Osteoblast (primary cell): ENCODE data around the gene RING1. TPM values are rescaled to one million over a fixed set of nuclear protein-coding genes. Genes with fewer than 3 reads are reported as not detected.

ENCODE experiments used
- DNase-seq: peaks from one replicate; pipeline ENCODE4 v3.0.0; 2011; ENCODE audit warnings: low spot score, mixed read lengths; ENCODE audit not compliant: insufficient read length; ENCODE audit errors: missing footprints
- H2AFZ ChIP-seq: 2 replicates; pipeline ENCODE4 v1.6.0; 2011; ENCODE audit warnings: mild to moderate bottlenecking, low read length
- H3K27ac ChIP-seq: 2 replicates; pipeline ENCODE4 v1.5.1; 2011; ENCODE audit warnings: mild to moderate bottlenecking, low read depth, low read length, moderate library complexity
- H3K27me3 ChIP-seq: 2 replicates; pipeline ENCODE4 v1.6.0; 2012; ENCODE audit warnings: mild to moderate bottlenecking, control low read depth, inconsistent platforms, low read length, moderate library complexity; ENCODE audit not compliant: insufficient read depth
- H3K36me3 ChIP-seq: 2 replicates; pipeline ENCODE4 v1.5.1; 2011; ENCODE audit warnings: mild to moderate bottlenecking, low read length, control low read depth, moderate library complexity; ENCODE audit not compliant: insufficient read depth
- H3K4me1 ChIP-seq: 2 replicates; pipeline ENCODE4 v1.5.1; 2011; ENCODE audit warnings: mild to moderate bottlenecking, low read length, control low read depth, moderate library complexity; ENCODE audit not compliant: insufficient read depth
- H3K4me2 ChIP-seq: 2 replicates; pipeline ENCODE4 v1.6.0; 2011; ENCODE audit warnings: mild to moderate bottlenecking, low read length; ENCODE audit not compliant: insufficient read depth
- H3K4me3 ChIP-seq: fragments of 200-600 bp; sonication (generic); 3 replicates; pipeline ENCODE4 v1.5.1; 2012; ENCODE audit warnings: mild to moderate bottlenecking, low read length, inconsistent platforms; ENCODE audit not compliant: insufficient read depth
- H3K79me2 ChIP-seq: 2 replicates; pipeline ENCODE4 v1.6.0; 2012; ENCODE audit warnings: mild to moderate bottlenecking, low read length, control low read depth, inconsistent platforms; ENCODE audit not compliant: insufficient read depth
- H3K9me3 ChIP-seq: 2 replicates; pipeline ENCODE4 v1.5.1; 2011; ENCODE audit warnings: low read depth, low read length, control low read depth
- H4K20me1 ChIP-seq: 2 replicates; pipeline ENCODE4 v1.6.0; 2012; ENCODE audit warnings: mild to moderate bottlenecking, low read length, control low read depth; ENCODE audit not compliant: insufficient read depth
- CTCF ChIP-seq: IDR thresholded peaks from 2 replicates; pipeline ENCODE4 v1.5.1; 2011; ENCODE audit warnings: mild to moderate bottlenecking, low read depth, low read length, moderate library complexity; ENCODE audit errors: extremely low read depth
- total RNA-seq: library from RNA; depleted of rRNA; stranded (reverse); fragments of >200 nt; gene quantifications from 2 replicates; pipeline ENCODE4 v1.2.3, GENCODE V29; 2012

RING1 gene
- total RNA-seq, 1 donor: 34.0 TPM

- no peak for TF ChIP-seq CTCF
- Histone ChIP-seq H3K9me3 (no peaks in the 10 kb centered on the region), H3K27ac (no peak overlapping the region), H4K20me1 (peaks cover 5% of the 10 kb centered on the region), H2AFZ (no peak overlapping the region), H3K4me2 (no peak overlapping the region), H3K4me1 (no peaks in the 10 kb centered on the region), H3K27me3 (peaks cover 36% of the 10 kb centered on the region), H3K79me2 (no peaks in the 10 kb centered on the region), H3K4me3 (no peak overlapping the region), H3K36me3 (peaks cover 2% of the 10 kb centered on the region)
- DNase-seq: no peak
Measured at GRCh38 chr6:33189164-33189563, 19.1 kb upstream of the RING1 start.

- no peak overlapping the region for H3K4me2 ChIP-seq
- no peaks in the 10 kb centered on the region for H3K79me2 ChIP-seq
- peaks cover 7% of the 10 kb centered on the region for H4K20me1 ChIP-seq
- peaks cover 36% of the 10 kb centered on the region for H3K27me3 ChIP-seq
- no peak overlapping the region for H2AFZ ChIP-seq
- H3K36me3 ChIP-seq: peaks cover 9% of the 10 kb centered on the region
- no peak for DNase-seq
- H3K4me1 ChIP-seq: no peaks in the 10 kb centered on the region
- no peak overlapping the region for H3K27ac ChIP-seq
- H3K9me3 ChIP-seq: no peaks in the 10 kb centered on the region
- no peak for TF ChIP-seq CTCF
- no peak overlapping the region for H3K4me3 ChIP-seq
Measured at GRCh38 chr6:33189625-33190448, 18.5 kb upstream of the RING1 start.

DNA sequence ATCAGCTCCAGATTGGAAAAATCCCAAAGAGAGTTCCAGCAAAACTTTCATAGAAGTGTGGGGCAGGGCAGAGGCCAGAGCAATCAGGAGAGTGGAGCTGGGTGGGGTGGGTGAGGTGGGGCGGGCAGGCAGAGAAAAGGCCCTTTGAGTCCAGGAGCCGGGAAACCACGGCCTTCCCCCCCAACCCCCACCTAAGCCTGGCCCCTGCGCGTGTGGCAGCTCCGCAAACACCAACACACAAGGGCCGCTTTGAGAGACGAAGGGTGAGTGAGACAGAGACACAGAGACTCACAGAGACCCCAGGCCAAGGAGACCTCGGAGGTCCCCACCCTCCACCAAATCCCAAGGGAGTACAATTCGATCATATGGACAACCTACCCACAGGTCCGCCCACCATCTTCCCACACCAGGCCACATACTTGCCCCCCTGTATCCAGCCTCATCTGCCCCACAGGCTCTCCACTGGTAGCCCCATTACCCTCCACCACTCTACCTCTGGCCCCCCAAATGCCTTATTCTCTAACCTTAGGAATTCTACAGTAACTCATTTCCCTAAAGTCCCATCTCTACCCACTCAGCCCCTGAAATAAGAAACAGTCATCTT, 17.7 kb upstream of the RING1 start:
- Histone ChIP-seq H3K79me2 (no peaks in the 10 kb centered on the region), H3K36me3 (peaks cover 17% of the 10 kb centered on the region)

More for the DNA sequence above, 17.7 kb upstream of the RING1 start:
- H3K4me1 ChIP-seq: no peaks in the 10 kb centered on the region
- no peak overlapping the region for H3K27ac ChIP-seq
- H3K4me3 ChIP-seq: no peak overlapping the region
- no peaks in the 10 kb centered on the region for H3K9me3 ChIP-seq
- DNase-seq: no peak
- H3K4me2 ChIP-seq: no peak overlapping the region
- peaks cover 15% of the 10 kb centered on the region for H4K20me1 ChIP-seq
- peaks cover 36% of the 10 kb centered on the region for H3K27me3 ChIP-seq
- TF ChIP-seq CTCF: no peak
- H2AFZ ChIP-seq: no peak overlapping the region
